Measurements from ENCODE around the gene GJC2.

Gene GJC2

DNA sequence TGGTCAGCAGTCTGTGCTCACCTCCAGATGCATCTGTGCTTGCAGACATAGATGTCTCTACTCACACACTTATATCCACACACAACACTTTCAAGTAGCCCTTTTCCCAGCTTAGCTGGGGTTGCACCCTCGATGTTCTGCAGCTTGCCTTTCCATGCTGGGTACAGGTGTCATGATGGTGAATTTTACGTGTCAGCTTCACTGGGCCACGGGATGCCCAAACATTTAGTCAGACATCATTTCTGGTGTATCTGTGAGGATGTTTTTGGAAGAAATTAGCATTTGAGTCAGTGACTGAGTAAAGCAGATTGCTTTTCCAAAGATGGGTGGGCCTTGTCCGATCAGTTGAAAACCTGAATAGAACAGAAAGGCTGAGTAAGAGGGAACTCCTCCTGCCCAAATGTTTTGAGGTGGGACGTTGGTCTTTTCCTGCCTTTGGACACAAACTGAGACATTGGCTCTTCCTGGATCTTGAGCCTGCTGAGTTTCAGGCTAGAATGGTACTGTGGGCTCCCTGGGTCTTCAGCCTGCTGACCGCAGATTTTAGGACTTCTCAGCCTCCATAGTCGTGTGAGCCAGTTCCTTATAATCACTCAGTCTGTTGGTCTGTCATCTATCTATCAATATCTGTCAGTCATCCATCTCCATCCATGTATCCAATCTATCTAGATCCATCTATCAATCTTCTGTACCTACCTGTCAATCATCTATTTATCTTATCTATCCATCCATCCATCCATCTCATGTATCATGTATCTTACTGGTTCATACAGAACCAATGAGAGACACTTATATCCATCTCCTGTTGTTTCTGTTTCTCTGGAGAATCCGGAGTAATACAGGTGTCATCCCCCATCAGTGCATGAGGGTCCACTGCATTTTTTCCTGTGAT lies 45.4 kb downstream of the GJC2 start:
- DNase-seq = no peak

DNA sequence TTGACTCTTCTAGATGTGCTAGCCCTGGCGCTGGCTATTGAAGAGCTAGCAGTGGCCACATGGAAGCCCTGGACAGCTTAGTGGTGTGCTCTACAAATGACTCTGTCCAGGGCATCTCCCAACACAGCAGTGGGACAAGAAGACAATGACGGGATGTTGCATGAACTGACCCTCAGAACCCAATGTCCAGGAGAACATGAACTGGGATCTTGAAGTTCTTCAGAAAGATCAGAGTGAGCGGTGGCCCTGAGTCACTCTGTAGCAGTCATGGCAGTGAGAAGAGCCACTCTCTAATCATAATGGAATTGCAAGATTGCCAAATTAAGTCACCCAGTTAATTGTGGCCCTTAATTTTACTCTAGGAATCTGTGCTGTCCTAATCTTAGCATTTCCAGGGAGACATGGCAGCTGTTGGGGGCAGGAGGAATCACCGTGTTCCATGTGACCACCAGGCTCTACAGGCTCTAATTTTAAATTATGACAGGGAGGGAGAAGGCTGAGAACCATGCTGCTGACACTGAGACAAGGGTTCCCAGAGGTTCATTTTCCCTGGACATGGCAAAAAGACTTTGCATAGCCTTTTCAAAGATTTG lies 47.9 kb downstream of the GJC2 start:
- no peak for DNase-seq

DNA sequence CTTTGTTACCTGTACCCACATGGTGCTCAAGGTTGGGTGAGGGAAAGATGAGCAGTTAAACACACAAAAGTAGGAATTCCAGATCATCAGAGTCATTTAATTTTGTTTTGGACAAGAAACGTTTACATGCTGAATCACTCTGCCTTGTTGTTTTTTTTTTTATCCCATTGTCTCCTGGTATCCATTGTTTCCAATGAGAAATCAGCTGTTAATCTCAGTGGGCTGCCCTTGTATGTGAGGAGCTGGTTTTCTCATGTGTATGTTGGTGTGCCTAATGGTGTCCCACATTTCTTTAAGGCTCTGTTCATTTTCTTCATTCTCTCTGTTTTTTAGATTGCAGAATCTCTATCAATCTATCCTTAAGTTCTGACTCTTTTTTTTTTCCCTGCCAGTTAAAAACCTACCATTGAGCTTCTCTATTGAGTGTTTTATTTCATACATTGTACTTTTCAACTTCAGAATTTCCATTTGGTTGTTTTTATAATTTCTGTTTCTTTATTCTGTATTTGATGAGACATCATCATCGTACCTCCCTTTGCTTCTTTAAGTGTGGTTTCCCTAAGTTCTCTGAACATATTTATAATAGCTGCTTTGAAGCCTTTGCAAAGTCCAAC lies 49.4 kb downstream of the GJC2 start:
- no peak for DNase-seq

DNA sequence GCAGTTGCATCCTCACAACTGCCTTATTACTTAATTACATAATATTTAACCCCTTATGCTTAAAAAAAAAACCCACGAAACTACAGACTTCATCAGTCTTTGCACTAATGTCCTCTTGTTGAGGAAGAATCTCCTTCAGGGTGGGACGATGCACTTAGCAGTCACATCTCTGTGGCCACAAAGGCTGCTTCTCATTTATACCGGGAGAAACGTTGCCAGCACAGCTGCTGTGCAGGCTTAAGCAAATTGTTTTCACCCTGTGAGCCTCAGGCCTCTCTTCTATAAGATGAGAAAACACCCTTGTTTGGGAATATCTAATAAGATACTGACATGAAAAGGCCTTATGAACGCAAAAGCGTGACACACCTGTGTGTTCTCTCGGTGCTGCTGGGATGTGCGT lies 55.2 kb downstream of the GJC2 start:
- DNase-seq = no peak

DNA sequence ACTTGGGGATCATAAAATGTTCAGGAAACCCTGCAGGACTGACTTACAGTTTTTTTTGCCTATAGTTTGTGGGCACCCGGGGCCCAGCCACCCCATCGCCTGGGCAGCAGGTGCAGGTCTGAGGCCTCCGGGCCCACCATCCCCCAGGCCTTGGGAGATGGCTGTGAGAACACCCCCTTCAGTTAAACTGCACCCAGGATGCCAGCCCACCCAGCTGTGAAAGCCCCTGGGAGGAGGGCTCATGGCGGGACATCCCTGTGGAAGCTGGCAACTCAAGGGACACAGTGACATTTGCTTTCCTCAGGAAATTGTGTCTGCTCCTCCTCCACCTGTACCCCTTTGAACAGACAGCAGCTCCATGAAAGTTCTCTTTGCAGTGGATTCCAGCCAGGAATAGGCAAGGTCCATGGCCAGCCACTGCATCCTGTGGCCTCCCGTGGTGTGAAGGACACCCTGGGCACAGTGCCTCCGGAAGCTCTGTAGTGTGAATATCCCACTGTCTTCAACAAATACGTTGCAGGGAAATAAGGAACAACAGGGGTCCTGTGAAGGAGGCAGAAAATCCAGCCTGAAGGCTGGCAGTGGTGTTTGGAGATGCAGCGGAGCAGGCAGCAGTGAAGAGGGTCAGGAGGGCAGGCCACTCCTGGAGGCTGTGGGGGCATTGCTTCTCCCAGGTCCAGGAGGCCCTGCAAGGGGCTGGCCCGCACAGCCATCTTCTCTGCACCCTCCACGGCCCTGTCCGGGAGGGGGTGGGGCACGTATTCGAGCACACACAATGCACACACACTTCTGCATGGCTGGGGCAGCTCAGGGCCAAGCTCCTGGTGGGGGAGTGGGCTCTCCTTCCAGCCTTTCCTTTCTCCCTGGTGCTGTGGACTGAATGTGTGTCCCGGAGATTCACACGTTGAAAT lies 56.1 kb downstream of the GJC2 start:
- no peak for DNase-seq

DNA sequence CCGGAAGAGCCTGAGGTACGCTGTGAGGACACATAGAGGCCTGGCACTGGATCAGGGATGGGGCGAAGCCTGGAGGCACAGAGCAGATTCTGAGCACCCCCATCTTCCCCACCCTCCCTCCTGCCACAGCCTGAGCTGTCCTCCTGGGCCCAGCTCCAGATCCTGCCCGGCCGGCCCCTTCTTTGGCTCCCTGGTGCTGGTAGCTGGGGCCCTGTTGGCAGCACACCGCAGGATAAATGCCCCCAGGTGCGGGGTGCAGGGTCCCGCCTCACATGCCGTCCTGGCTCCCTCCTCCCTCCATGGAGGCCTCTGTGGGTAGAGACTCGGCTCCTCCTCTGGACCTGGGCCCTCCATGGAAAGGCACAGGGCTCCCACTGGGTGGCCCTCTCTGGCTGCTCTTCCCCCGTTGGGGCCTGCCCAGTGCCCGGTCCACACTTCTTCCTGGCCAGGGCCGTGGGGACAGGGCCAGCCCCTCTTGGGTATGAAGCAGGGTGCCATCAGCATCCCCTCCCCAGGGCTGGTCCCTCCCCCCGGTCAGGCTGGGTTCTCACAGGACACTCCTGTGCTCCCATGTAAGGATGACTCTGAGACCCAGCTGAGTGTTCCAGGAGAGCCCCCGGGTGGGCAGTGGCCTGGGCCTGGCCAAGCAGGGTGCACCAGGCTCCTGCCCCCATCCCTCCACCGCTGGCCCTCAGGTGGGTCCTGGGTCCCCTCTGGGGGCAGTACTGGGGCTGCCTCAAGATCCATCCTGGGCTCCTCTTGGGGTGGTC lies 57.0 kb downstream of the GJC2 start:
- DNase-seq = no peak

DNA sequence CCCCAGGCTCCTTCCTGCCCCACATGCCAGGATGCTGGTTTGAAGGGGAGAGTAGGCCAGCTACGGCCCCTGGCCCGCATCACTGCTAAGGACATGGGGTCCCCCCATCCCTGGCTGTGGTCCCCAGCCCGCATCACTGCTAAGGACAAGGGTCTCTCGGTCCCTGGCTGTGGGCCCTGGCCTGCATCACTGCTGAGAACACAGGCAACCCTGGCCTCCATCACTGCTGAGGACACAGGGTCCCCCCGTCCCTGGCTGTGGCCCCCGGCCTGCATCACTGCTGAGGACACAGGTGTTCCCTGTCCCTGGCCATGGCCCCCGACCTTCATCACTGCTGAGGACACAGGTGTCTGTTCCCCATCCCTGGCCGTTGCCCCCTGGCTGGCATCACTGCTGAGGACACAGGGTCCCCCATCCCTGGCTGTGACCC lies 57.7 kb downstream of the GJC2 start:
- no peak for DNase-seq

DNA sequence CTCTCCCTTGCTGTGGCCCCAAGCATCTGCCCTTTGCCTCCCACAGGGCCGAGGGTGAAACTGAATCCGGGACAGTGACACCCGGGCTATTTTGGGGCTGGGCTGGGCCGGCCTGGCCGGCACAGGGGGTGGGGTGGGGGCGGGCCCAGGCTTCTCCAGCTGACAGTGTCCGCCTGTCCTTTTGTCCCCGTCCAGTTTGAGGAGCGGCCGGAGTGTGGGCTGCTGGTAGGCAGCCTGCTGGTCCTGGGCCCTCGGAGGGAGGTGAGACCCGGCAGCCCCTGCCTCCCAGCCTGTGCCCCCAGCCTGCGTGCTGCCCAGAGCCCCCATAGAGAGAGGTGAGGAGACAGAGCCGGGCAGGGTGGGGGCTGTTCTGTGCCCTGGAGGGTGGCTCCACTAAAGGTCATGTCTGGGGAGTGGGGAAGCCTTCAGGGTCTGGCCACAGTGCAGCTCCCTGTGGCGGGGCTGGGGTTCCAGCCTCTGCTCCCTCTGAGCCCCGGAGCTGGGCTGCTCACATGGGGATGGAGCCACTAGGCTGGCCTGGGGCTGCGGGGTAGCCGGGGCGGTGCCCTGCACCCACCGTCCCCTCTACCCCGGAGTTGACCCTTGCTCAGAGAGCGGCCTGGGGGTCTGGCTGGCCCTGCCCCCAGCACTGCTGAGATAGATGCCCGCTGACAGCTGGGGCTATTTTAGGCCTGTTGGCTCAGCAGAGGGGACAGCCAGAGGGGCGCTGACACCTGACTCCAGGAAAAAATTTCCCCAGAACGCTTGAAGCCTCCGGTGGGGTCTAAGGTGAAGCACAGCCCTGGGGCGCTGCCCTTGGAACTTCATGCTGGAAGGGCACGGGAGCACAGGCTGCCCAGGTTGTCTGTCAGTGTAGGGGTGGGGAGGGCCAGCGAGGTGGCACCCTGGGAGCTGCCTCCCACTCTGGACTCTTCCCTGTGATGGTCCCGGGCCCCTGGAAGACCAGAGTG lies 58.4 kb downstream of the GJC2 start, which contains the start of gene OBSCN:
Gene OBSCN, plus strand, starts transcription at position 194 of the 971 bp plus-strand sequence. CDS start 3,740 bp downstream, outside the sequence.
- DNase-seq = no peak

DNA sequence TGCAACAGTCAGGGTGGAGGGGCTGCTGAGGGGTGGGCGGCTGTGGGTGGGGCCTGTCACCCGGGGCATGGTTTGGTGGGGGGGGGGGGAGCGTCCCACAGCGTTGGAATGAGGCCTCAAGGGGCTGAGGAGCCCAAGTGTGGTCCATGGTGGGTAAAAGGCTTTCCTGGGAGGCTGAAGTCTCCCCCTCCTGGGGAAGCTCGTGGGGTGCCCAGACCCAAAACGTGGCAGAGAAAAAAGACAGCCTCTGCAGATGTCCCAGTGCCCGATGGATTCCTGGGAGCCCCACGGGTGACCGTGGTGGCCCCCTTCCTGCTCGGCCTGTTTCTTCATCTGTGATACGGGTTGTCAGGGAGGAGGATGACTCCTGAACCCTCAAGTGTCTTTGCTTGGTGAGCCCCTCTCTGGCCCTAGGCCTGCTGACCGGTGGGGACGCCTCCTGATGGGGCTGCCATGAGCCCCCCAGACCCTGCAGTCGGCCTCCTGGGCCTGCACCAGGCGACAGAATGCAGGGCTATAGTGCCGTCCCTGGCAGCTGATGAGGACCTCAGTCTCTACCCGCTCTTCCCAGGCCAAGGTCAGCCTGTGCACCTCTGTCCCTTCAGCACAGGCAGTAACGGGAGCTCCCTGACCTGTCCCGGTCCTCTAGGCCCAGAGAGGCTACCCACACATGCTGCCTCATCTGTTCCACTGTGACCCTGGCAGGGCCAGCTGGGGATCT lies 59.3 kb downstream of the GJC2 start:
- no peak for DNase-seq
